GM12875 (cell line): ENCODE measurements around the gene KCNJ15.

Experiments used
- H3K4me3 ChIP-seq: one replicate; pipeline ENCODE4 v1.5.1; 2011; ENCODE audit warnings: low read depth, low read length, control low read depth
- CTCF ChIP-seq: IDR thresholded peaks from 2 replicates; pipeline ENCODE4 v1.5.1; 2011; ENCODE audit warnings: low read depth, mild to moderate bottlenecking, control low read depth, inconsistent platforms, low read length, moderate library complexity, borderline replicate concordance; ENCODE audit not compliant: insufficient read depth

The KCNJ15 gene

GRCh38 chr21:38254970-38255369 lies 1.8 kb upstream of the KCNJ15 start:
- H3K4me3 ChIP-seq, result no peak overlapping the region
- no peak for TF ChIP-seq CTCF

GRCh38 chr21:38255571-38256117 lies 1.1 kb upstream of the KCNJ15 start:
- TF ChIP-seq CTCF, result no peak

GRCh38 chr21:38257667-38258066 lies 876 bp downstream of the KCNJ15 start:
- TF ChIP-seq CTCF, result no peak

More at GRCh38 chr21:38255571-38256117, 1.1 kb upstream of the KCNJ15 start:
- no peak overlapping the region for H3K4me3 ChIP-seq

DNA sequence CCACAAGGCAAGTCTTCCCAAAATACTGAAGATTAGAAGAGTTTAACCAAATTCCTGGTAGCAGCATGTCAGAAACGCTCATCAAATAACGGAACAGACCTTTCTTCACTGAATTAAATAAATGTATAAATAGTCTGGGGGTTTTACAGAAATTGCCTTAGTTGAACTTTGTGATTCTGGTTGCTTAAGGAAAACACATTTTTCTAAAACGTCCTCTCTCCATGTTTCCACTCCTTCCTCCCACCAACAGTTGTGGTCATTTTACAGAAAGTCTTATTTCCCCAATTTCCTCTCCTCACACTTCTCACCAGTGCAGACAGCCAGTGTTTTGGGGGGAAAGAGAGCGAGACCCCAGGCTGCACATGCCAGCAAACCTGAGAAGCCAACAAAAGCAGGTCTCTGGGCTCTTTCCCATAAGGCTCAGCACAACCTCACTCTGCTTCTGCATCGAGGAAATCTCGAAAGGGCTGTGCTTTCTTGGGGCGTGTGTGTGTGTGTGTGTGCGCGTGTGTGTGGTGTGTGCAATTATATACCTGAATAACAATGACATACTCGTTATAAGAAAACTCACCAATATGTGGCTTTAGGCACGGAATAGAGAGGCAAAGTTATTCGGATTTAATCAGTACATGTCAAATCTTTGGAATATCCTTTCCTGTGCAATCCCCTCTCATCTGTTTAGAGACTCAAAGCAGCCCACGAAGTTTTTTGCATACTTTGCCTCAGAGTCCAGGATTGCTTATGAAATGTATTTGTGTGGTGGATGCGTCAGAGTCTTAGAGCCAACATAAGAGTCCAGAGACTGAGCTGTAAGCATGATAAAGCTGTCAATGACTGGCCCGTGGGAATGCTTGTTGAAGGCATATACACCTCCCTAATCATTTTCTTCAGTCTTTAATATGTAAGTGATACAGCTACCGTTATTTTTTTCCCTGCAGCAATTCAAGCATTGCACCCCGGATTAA lies 2.0 kb downstream of the KCNJ15 start:
- H3K4me3 ChIP-seq, result no peak overlapping the region
- TF ChIP-seq CTCF, result no peak

More at GRCh38 chr21:38257667-38258066, 876 bp downstream of the KCNJ15 start:
- H3K4me3 ChIP-seq, result no peak overlapping the region

GRCh38 chr21:38259665-38260064 lies 2.9 kb downstream of the KCNJ15 start:
- H3K4me3 ChIP-seq, result no peak overlapping the region
- no peak for TF ChIP-seq CTCF

- no peak overlapping the region for H3K4me3 ChIP-seq
- TF ChIP-seq CTCF, result no peak
Measured at GRCh38 chr21:38260426-38260825, 3.6 kb downstream of the KCNJ15 start.
